Non-pigmented ciliary epithelial cell (primary cell): ENCODE data around the gene DHCR24.

ENCODE experiments used
- DNase-seq: peaks from one replicate; pipeline ENCODE4 v3.0.0-alpha.2; 2010; ENCODE audit warnings: low read depth

DHCR24 gene

GRCh38 chr1:54864460-54865208 lies 22.4 kb downstream of the DHCR24 start:
- DNase-seq, result no peak

- DNase-seq, result no peak
Observed at GRCh38 chr1:54863267-54863665, 23.7 kb downstream of the DHCR24 start.

GRCh38 chr1:54861070-54861761 lies 25.8 kb downstream of the DHCR24 start:
- DNase-seq, result no peak

- DNase-seq, result no peak
Observed at GRCh38 chr1:54859700-54860391, 27.1 kb downstream of the DHCR24 start.

GRCh38 chr1:54857746-54858561 lies 29.0 kb downstream of the DHCR24 start:
- no peak for DNase-seq

GRCh38 chr1:54857141-54857540 lies 29.9 kb downstream of the DHCR24 start:
- DNase-seq, result no peak

GRCh38 chr1:54854381-54855020 lies 32.5 kb downstream of the DHCR24 start:
- no peak for DNase-seq

- no peak for DNase-seq
Observed at GRCh38 chr1:54853793-54854370, 33.1 kb downstream of the DHCR24 start.

GRCh38 chr1:54853096-54853792 lies 33.8 kb downstream of the DHCR24 start:
- no peak for DNase-seq

- no peak for DNase-seq
Observed at GRCh38 chr1:54851936-54852524, 35.0 kb downstream of the DHCR24 start.

- no peak for DNase-seq
Observed at GRCh38 chr1:54851406-54851805, 35.6 kb downstream of the DHCR24 start.

GRCh38 chr1:54850737-54851136 lies 36.3 kb downstream of the DHCR24 start:
- peak; percentile 93 for DNase-seq

GRCh38 chr1:54850069-54850730 lies 36.8 kb downstream of the DHCR24 start:
- no peak for DNase-seq

GRCh38 chr1:54849219-54850068 lies 37.6 kb downstream of the DHCR24 start:
- DNase-seq, result no peak

- no peak for DNase-seq
Observed at GRCh38 chr1:54848134-54848948, 38.7 kb downstream of the DHCR24 start.

- no peak for DNase-seq
Observed at GRCh38 chr1:54846716-54847284, 40.2 kb downstream of the DHCR24 start.

GRCh38 chr1:54846301-54846700 lies 40.7 kb downstream of the DHCR24 start:
- DNase-seq, result no peak

- DNase-seq, result no peak
Observed at GRCh38 chr1:54845772-54846171, 41.2 kb downstream of the DHCR24 start.
